HG02943 (cell line): ENCODE measurements around the gene TOX2.
"Not testable (repeated sequence)": the region's sequence is repeated elsewhere in the genome, so short reads cannot be mapped to it uniquely, and the experiment has no call there.

ENCODE experiments used
- ATAC-seq: cut with Tn5 transposase; IDR thresholded peaks from one replicate; pipeline ENCODE4 v1.9.1; 2021; ENCODE audit warnings: mild to moderate bottlenecking, low read depth, moderate library complexity; ENCODE audit not compliant: unreplicated experiment

Gene TOX2

GRCh38 chr20:44044712-44045111 is 130.1 kb downstream of the TOX2 start:
- ATAC-seq: not testable (repeated sequence)

DNA sequence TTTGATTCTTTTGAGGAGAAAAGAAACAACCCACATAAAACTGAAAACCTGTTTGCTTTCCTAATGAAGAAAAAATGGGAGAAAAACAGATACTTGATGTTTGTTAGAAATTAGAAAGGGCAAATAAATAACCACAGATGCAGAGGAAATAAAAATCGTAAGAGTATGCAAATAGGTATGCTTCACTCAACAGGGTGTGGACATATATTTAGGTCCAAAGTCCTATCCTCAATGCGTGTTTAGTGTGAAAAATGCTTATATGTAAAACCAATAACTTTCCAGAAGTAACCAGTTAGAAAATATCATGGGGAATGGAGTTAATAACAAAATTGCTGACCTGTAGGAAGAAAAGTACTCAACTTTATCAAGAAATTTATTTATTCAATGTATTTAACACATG is 135.7 kb downstream of the TOX2 start:
- ATAC-seq: no peak

DNA sequence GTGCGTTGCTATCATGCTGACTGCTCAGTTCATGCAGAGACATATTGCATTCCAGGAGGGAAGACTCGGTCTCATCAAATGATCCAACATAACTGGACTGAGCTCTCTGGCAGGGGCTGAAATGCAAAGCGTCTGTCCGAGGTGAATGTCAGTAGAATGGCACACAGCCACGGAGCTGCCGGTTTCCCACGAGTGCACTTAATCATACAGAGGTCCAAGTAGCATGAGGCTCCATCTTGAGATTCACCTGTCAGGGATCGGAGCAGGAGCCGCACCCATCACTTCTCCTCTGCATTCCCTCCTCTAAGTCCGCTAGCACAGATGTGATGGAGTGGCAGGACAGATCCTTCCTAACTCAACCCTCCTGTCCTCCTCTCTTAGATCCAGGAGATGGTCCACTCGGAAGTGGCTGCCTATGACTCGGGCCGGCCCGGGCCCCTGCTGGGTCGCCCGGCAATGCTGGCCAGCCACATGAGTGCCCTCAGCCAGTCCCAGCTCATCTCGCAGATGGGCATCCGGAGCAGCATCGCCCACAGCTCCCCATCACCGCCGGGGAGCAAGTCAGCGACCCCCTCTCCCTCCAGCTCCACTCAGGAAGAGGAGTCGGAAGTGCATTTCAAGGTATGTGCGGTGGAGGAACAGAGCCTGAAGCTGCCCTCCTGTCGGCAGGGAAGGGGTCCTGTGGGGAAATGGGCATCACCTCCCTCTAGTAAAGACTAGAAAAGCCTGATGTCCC is 136.4 kb downstream of the TOX2 start:
- ATAC-seq: no peak

- ATAC-seq: no peak
Measured at GRCh38 chr20:44051661-44052000, 137.0 kb downstream of the TOX2 start.

DNA sequence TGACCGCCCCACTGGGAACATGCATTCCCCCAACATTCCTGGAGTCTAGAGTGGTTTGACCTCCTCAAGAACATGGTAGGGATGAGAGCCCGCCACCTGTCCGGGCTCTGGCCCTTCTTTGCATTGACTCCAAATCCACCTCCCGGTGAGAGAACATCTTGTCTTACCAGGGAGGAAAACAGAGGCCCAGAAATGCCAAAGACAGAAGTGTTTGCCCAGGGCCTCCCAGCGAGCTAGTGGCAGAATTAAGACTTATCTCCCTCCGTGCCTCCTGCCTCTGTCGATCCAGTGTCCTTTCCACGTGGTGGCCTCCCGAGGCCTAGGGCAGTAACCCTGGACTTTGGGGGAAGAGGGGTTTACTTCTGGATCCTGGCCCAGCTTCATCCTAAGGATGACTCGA is 137.5 kb downstream of the TOX2 start:
- ATAC-seq: no peak

- ATAC-seq: no peak
Measured at GRCh38 chr20:44053046-44053445, 138.4 kb downstream of the TOX2 start.

GRCh38 chr20:44054118-44054517 is 139.5 kb downstream of the TOX2 start:
- ATAC-seq: no peak

DNA sequence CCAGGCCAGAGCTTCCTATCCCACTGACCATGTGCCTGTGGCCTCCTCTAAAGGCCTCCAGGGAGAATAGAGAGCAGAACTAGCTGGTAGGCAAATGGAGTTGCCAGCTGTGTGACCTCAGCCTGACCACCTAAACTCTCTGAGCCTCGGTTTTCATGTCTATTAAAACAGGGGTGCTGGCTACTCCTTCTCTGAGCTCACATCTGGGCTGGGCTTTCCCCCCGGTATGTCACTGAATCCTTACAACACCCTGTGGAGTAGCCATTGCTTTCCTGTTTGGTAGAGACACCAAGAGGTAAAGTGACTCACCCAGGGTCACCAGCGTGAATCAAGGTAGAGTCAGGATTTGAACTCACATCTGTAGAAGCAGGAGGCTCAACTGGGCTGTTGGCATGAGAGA is 140.2 kb downstream of the TOX2 start:
- no peak for ATAC-seq

DNA sequence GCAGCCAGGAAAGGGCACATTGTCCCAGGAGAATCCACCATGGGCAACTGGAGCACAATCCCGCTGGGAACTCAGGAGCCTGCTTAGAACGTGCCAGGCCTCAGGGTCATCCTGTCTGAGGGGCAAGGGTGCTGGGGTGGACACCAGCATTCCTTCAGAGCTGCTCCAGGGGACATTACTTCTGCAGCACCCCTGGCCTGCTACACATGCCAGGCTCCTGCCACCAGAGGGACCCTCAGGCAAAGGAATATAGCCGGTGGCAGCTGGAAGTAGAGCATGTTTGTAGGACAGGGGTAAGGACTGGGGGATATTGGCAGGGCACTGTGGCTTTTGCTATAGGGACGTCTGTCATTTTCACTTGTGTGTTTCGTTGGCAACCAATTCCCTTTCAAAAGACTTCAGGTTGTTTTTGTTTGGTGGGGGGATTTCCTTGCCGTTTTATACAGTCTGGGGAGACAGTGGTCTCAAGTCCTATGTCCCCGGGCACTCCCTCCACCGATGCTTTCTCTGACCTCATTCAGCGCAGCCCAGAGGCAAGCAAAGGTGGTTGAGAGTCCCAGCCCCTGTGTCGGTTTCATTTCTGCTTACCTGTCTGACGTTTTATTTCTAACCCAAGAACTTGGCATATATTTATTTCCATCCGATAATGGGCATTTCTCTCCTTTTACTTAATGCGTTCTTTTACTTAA is 141.5 kb downstream of the TOX2 start:
- ATAC-seq: no peak

- ATAC-seq: no peak
Measured at GRCh38 chr20:44057698-44058675, 143.3 kb downstream of the TOX2 start.

- ATAC-seq: no peak
Measured at GRCh38 chr20:44064501-44065400, 150.1 kb downstream of the TOX2 start.

- no peak for ATAC-seq
Measured at GRCh38 chr20:44065401-44066340, 151.0 kb downstream of the TOX2 start.

GRCh38 chr20:44066645-44067606 is 152.3 kb downstream of the TOX2 start:
- no peak for ATAC-seq

- no peak for ATAC-seq
Measured at GRCh38 chr20:44067650-44068081, 153.0 kb downstream of the TOX2 start.

GRCh38 chr20:44068316-44069201 is 153.9 kb downstream of the TOX2 start:
- ATAC-seq: no peak

- ATAC-seq: peak; percentile 54
Measured at GRCh38 chr20:44069203-44070011, 154.8 kb downstream of the TOX2 start.
